Osteoblast (primary cell): Measurements from ENCODE around the gene RNF150. TPM values are rescaled to one million over a fixed set of nuclear protein-coding genes. Genes with fewer than 3 reads are reported as not detected.

Experiments used
- DNase-seq: peaks from one replicate; pipeline ENCODE4 v3.0.0; 2011; ENCODE audit warnings: low spot score, mixed read lengths; ENCODE audit not compliant: insufficient read length; ENCODE audit errors: missing footprints
- H2AFZ ChIP-seq: 2 replicates; pipeline ENCODE4 v1.6.0; 2011; ENCODE audit warnings: mild to moderate bottlenecking, low read length
- H3K27ac ChIP-seq: 2 replicates; pipeline ENCODE4 v1.5.1; 2011; ENCODE audit warnings: mild to moderate bottlenecking, low read depth, low read length, moderate library complexity
- H3K27me3 ChIP-seq: 2 replicates; pipeline ENCODE4 v1.6.0; 2012; ENCODE audit warnings: mild to moderate bottlenecking, control low read depth, inconsistent platforms, low read length, moderate library complexity; ENCODE audit not compliant: insufficient read depth
- H3K36me3 ChIP-seq: 2 replicates; pipeline ENCODE4 v1.5.1; 2011; ENCODE audit warnings: mild to moderate bottlenecking, low read length, control low read depth, moderate library complexity; ENCODE audit not compliant: insufficient read depth
- H3K4me1 ChIP-seq: 2 replicates; pipeline ENCODE4 v1.5.1; 2011; ENCODE audit warnings: mild to moderate bottlenecking, low read length, control low read depth, moderate library complexity; ENCODE audit not compliant: insufficient read depth
- H3K4me2 ChIP-seq: 2 replicates; pipeline ENCODE4 v1.6.0; 2011; ENCODE audit warnings: mild to moderate bottlenecking, low read length; ENCODE audit not compliant: insufficient read depth
- H3K4me3 ChIP-seq: fragments of 200-600 bp; sonication (generic); 3 replicates; pipeline ENCODE4 v1.5.1; 2012; ENCODE audit warnings: mild to moderate bottlenecking, low read length, inconsistent platforms; ENCODE audit not compliant: insufficient read depth
- H3K79me2 ChIP-seq: 2 replicates; pipeline ENCODE4 v1.6.0; 2012; ENCODE audit warnings: mild to moderate bottlenecking, low read length, control low read depth, inconsistent platforms; ENCODE audit not compliant: insufficient read depth
- H3K9me3 ChIP-seq: 2 replicates; pipeline ENCODE4 v1.5.1; 2011; ENCODE audit warnings: low read depth, low read length, control low read depth
- H4K20me1 ChIP-seq: 2 replicates; pipeline ENCODE4 v1.6.0; 2012; ENCODE audit warnings: mild to moderate bottlenecking, low read length, control low read depth; ENCODE audit not compliant: insufficient read depth
- total RNA-seq: library from RNA; depleted of rRNA; stranded (reverse); fragments of >200 nt; gene quantifications from 2 replicates; pipeline ENCODE4 v1.2.3, GENCODE V29; 2012
- TF ChIP-seq, protein P1 (sequence below): IDR thresholded peaks from 2 replicates; pipeline ENCODE4 v1.5.1; 2011; ENCODE audit warnings: mild to moderate bottlenecking, low read depth, low read length, moderate library complexity; ENCODE audit errors: extremely low read depth

The RNF150 gene
- total RNA-seq, 1 donor, result 13.4 TPM

GRCh38 chr4:140969296-140969695 lies 164.0 kb downstream of the RNF150 start:
- no peaks in the 10 kb centered on the region for H3K9me3 ChIP-seq
- TF ChIP-seq, protein P1, sequence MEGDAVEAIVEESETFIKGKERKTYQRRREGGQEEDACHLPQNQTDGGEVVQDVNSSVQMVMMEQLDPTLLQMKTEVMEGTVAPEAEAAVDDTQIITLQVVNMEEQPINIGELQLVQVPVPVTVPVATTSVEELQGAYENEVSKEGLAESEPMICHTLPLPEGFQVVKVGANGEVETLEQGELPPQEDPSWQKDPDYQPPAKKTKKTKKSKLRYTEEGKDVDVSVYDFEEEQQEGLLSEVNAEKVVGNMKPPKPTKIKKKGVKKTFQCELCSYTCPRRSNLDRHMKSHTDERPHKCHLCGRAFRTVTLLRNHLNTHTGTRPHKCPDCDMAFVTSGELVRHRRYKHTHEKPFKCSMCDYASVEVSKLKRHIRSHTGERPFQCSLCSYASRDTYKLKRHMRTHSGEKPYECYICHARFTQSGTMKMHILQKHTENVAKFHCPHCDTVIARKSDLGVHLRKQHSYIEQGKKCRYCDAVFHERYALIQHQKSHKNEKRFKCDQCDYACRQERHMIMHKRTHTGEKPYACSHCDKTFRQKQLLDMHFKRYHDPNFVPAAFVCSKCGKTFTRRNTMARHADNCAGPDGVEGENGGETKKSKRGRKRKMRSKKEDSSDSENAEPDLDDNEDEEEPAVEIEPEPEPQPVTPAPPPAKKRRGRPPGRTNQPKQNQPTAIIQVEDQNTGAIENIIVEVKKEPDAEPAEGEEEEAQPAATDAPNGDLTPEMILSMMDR, result no peak
- no peak overlapping the region for H3K4me3 ChIP-seq
- no peak for DNase-seq
- H3K4me2 ChIP-seq, result no peak overlapping the region
- H3K36me3 ChIP-seq, result no peaks in the 10 kb centered on the region
- H3K27me3 ChIP-seq, result no peaks in the 10 kb centered on the region
- no peaks in the 10 kb centered on the region for H3K4me1 ChIP-seq
- no peak overlapping the region for H3K27ac ChIP-seq
- no peak overlapping the region for H2AFZ ChIP-seq
- no peaks in the 10 kb centered on the region for H3K79me2 ChIP-seq
- no peaks in the 10 kb centered on the region for H4K20me1 ChIP-seq

DNA sequence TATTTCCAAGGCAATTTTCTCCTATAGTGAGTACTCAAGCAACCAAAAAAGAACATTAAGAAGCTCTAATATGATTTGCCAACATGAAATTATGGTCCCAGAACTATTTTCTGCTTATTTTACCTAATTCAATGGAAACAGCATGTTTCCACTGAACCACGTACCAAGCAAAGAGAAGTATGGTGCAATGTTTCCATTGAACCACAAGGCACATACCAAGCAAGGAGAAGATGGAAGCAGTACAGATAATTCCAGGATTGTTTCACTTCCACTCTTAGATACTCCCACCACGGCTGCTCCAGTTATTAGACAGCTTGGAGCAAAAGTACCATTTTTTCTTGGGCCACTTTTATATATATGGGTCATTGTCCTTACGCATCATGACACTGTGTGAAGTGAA lies 164.9 kb downstream of the RNF150 start:
- H3K4me1 ChIP-seq, result no peaks in the 10 kb centered on the region
- H3K27ac ChIP-seq, result no peak overlapping the region
- H3K27me3 ChIP-seq, result no peaks in the 10 kb centered on the region
- no peak overlapping the region for H2AFZ ChIP-seq
- no peaks in the 10 kb centered on the region for H4K20me1 ChIP-seq
- no peaks in the 10 kb centered on the region for H3K79me2 ChIP-seq
- TF ChIP-seq, protein P1, result no peak
- H3K9me3 ChIP-seq, result no peaks in the 10 kb centered on the region
- no peaks in the 10 kb centered on the region for H3K36me3 ChIP-seq
- no peak for DNase-seq
- H3K4me2 ChIP-seq, result no peak overlapping the region
- H3K4me3 ChIP-seq, result no peak overlapping the region

GRCh38 chr4:140963883-140964282 lies 169.4 kb downstream of the RNF150 start:
- no peak overlapping the region for H2AFZ ChIP-seq
- no peak overlapping the region for H3K27ac ChIP-seq
- TF ChIP-seq, protein P1, result no peak
- H3K4me2 ChIP-seq, result no peak overlapping the region
- no peaks in the 10 kb centered on the region for H3K9me3 ChIP-seq
- no peaks in the 10 kb centered on the region for H3K4me1 ChIP-seq
- no peaks in the 10 kb centered on the region for H3K79me2 ChIP-seq
- no peak for DNase-seq
- no peaks in the 10 kb centered on the region for H3K27me3 ChIP-seq
- no peaks in the 10 kb centered on the region for H4K20me1 ChIP-seq
- H3K36me3 ChIP-seq, result no peaks in the 10 kb centered on the region
- H3K4me3 ChIP-seq, result no peak overlapping the region

- peaks cover 2% of the 10 kb centered on the region for H3K4me1 ChIP-seq
- no peaks in the 10 kb centered on the region for H3K36me3 ChIP-seq
- H3K9me3 ChIP-seq, result no peaks in the 10 kb centered on the region
- TF ChIP-seq, protein P1, result no peak
- H3K4me2 ChIP-seq, result peak overlapping the region; percentile 12
- no peak overlapping the region for H3K4me3 ChIP-seq
- H3K27ac ChIP-seq, result no peak overlapping the region
- H3K79me2 ChIP-seq, result no peaks in the 10 kb centered on the region
- peak overlapping the region; percentile 54 for H2AFZ ChIP-seq
- no peaks in the 10 kb centered on the region for H4K20me1 ChIP-seq
- H3K27me3 ChIP-seq, result no peaks in the 10 kb centered on the region
- DNase-seq, result no peak
These were observed 177.6 kb downstream of the RNF150 start for GRCh38 chr4:140955641-140956040.
